ENCODE data around the gene RAB31. TPM values are rescaled to one million over a fixed set of nuclear protein-coding genes. Genes with fewer than 3 reads are reported as not detected.

Gene RAB31
- total and polyA plus RNA-seq, 8 donors = 1.4 to 28.2 (median 4.5) TPM

DNA sequence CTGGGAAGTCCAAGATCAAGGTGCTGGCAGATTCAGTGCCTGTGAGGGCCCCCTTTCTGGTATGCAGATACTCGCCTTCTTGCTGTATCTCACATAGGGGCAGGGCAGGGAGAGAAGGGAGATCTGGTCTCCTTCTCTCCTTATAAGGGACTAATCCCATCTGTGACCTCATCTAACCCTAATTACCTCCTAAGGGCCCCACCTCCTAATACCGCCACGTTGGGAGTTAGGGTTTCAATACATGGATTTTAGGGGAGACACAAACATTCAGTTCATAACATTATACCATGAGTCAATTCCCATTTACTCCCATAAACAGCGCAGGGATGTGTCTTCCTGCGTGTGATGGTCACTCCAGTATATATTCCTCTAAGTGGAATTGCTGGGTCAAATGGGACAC, 103.9 kb downstream of the RAB31 start:
- FAIRE-seq (no peak), ATAC-seq (no peak), DNase-seq (no peak)
- Histone ChIP-seq H3K36me3 (no peaks in the 10 kb centered on the region), H3K9me3 (no peaks in the 10 kb centered on the region), H3K4me3 (no peak overlapping the region), H3K27ac (no peak overlapping the region), H3K27me3 (no peaks in the 10 kb centered on the region), H3K4me1 (no peaks in the 10 kb centered on the region)
- intact Hi-C loops (cut with DNase I) = no loop called here
- WGBS, 2 donors = 59 to 63% methylated on average over 5 of the region's 5 CpGs
- no peak for TF ChIP-seq CTCF (IDR thresholded peaks at IDR 0.05)

DNA sequence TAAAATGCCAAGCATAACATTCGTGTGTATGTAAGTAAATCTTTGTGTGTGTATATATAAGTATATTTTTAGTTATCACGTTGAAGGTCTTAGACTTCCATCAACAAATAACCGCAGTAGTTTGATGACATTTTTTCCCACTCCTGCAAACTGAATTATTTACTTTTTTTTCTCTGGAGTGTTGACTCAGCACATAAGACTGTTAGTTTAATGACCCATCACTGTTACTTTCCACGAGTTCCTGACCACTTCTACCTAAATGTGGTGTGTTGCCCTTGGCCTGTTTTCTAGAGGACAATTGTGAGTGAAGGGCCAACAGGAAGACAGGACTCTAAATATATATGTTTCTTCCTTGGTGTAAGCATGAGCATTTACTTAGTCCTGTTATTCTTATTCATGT, 106.3 kb downstream of the RAB31 start:
- H3K27ac ChIP-seq = no peak overlapping the region
- no peaks in the 10 kb centered on the region for H3K27me3 ChIP-seq
- no peak for FAIRE-seq
- no peaks in the 10 kb centered on the region for H3K36me3 ChIP-seq
- intact Hi-C loops (cut with DNase I) = no loop called here
- no peak for TF ChIP-seq CTCF (IDR thresholded peaks at IDR 0.05)
- H3K4me3 ChIP-seq = no peak overlapping the region
- DNase-seq = no peak
- no peaks in the 10 kb centered on the region for H3K9me3 ChIP-seq
- 16 to 18% methylated on average over 4 of the region's 4 CpGs for WGBS, 2 donors
- peak in 3 of 4 donors; percentile 67 to 76 (median 71) for ATAC-seq
- no peaks in the 10 kb centered on the region for H3K4me1 ChIP-seq

GRCh38 chr18:9817286-9817685, 109.2 kb downstream of the RAB31 start:
- Histone ChIP-seq H3K27me3 (no peaks in the 10 kb centered on the region), H3K27ac (no peak overlapping the region), H3K4me3 (no peak overlapping the region), H3K4me1 (no peaks in the 10 kb centered on the region), H3K36me3 (no peaks in the 10 kb centered on the region), H3K9me3 (no peaks in the 10 kb centered on the region)
- FAIRE-seq (no peak), ATAC-seq (no peak), DNase-seq (no peak)
- WGBS, 2 donors = 74% methylated on average over 4 of the region's 4 CpGs
- TF ChIP-seq CTCF (IDR thresholded peaks at IDR 0.05) = no peak
- intact Hi-C loops (cut with DNase I) = no loop called here

GRCh38 chr18:9817725-9818422, 109.8 kb downstream of the RAB31 start:
- Histone ChIP-seq H3K4me1 (no peaks in the 10 kb centered on the region), H3K9me3 (no peaks in the 10 kb centered on the region), H3K27ac (no peak overlapping the region), H3K36me3 (no peaks in the 10 kb centered on the region), H3K27me3 (no peaks in the 10 kb centered on the region), H3K4me3 (no peak overlapping the region)
- intact Hi-C loops (cut with DNase I) = no loop called here
- FAIRE-seq = no peak
- TF ChIP-seq CTCF (IDR thresholded peaks at IDR 0.05) = no peak
- 75 to 79% methylated on average over 8 of the region's 8 CpGs for WGBS, 2 donors
- no peak for DNase-seq
- no peak for ATAC-seq

DNA sequence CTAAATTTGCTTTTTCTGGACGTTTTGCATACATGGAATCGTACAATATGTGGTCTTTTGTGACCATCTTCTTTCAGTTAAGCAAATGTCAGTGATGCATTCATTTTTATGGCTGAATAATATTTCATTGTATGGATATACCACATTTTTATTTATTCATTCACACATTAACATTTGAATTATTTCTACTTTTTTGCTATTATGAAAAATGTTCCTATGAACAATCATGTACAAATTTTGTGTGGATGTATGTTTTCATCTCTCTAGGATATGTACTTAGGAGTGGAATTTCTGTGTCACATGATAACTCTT, 110.3 kb downstream of the RAB31 start:
- no peaks in the 10 kb centered on the region for H3K36me3 ChIP-seq
- intact Hi-C loops (cut with DNase I) = no loop called here
- no peak for TF ChIP-seq CTCF (IDR thresholded peaks at IDR 0.05)
- no peak for ATAC-seq
- no peak overlapping the region for H3K4me3 ChIP-seq
- H3K9me3 ChIP-seq = no peaks in the 10 kb centered on the region
- FAIRE-seq = no peak
- H3K27ac ChIP-seq = no peak overlapping the region
- 65 to 67% methylated on average over 2 of the region's 2 CpGs for WGBS, 2 donors
- H3K27me3 ChIP-seq = no peaks in the 10 kb centered on the region
- DNase-seq = no peak
- no peaks in the 10 kb centered on the region for H3K4me1 ChIP-seq

Measured in pancreas (tissue), 10 donors.